Neural cell (in vitro differentiated cells): ENCODE measurements around the gene EDIL3. TPM values are rescaled to one million over a fixed set of nuclear protein-coding genes. Genes with fewer than 3 reads are reported as not detected.

ENCODE experiments used
- H2AFZ ChIP-seq: fragments of 200-600, 300-800 bp; sonication (generic), shearing (Covaris generic); 2 replicates; pipeline ENCODE4 v1.6.0; 2014; ENCODE audit warnings: low read depth, mild to moderate bottlenecking, antibody characterized with exemption, low read length, moderate library complexity
- H3F3A ChIP-seq: fragments of 200-600 bp; shearing (Covaris generic); 2 replicates; pipeline ENCODE4 v1.6.1; 2016; ENCODE audit warnings: mild to moderate bottlenecking, moderate library complexity, mixed read lengths, antibody characterized with exemption, low read length; ENCODE audit not compliant: insufficient read depth, poor library complexity, severe bottlenecking
- H3K27ac ChIP-seq: fragments of 200-600, 300-800 bp; sonication (generic), shearing (Covaris generic); 2 replicates; pipeline ENCODE4 v1.5.1; 2014; ENCODE audit warnings: mild to moderate bottlenecking, low read length, moderate library complexity
- H3K27me3 ChIP-seq: fragments of 300-800, 200-600 bp; sonication (generic), shearing (Covaris generic); 2 replicates; pipeline ENCODE4 v1.6.0; 2014; ENCODE audit warnings: mild to moderate bottlenecking, low read depth, low read length, moderate library complexity; ENCODE audit not compliant: insufficient read depth
- H3K36me3 ChIP-seq: fragments of 300-800, 200-600 bp; sonication (generic), shearing (Covaris generic); 2 replicates; pipeline ENCODE4 v1.5.1; 2014; ENCODE audit warnings: mild to moderate bottlenecking, antibody characterized with exemption, low read length, moderate library complexity; ENCODE audit not compliant: insufficient read depth
- H3K4me2 ChIP-seq: fragments of 300-800, 200-600 bp; sonication (generic), shearing (Covaris generic); 2 replicates; pipeline ENCODE4 v1.6.0; 2014; ENCODE audit warnings: mild to moderate bottlenecking, low read length
- H3K4me3 ChIP-seq: fragments of 300-800, 200-600 bp; sonication (generic), shearing (Covaris generic); 2 replicates; pipeline ENCODE4 v1.5.1; 2014; ENCODE audit warnings: mild to moderate bottlenecking, low read length, moderate library complexity
- H3K79me2 ChIP-seq: fragments of 200-600 bp; shearing (Covaris generic); replicated peaks from 2 replicates; pipeline ENCODE4 v1.6.0; 2014; ENCODE audit warnings: mild to moderate bottlenecking, low read length, moderate library complexity; ENCODE audit not compliant: insufficient read depth
- H3K9ac ChIP-seq: fragments of 300-800, 200-600 bp; sonication (generic), shearing (Covaris generic); 2 replicates; pipeline ENCODE4 v1.6.1; 2016; ENCODE audit warnings: mild to moderate bottlenecking, low read length, mixed read lengths
- H3K9me2 ChIP-seq: fragments of 200-600 bp; shearing (Covaris generic); 2 replicates; pipeline ENCODE4 v1.6.1; 2016; ENCODE audit warnings: mild to moderate bottlenecking, low read length, mixed read lengths; ENCODE audit not compliant: insufficient read depth
- H3K9me3 ChIP-seq: fragments of 200-600, 300-800 bp; sonication (generic), shearing (Covaris generic); 2 replicates; pipeline ENCODE4 v1.6.1; 2016; ENCODE audit warnings: mild to moderate bottlenecking, mixed run types, low read length, moderate library complexity, mixed read lengths
- H4K20me1 ChIP-seq: fragments of 200-600 bp; shearing (Covaris generic); 2 replicates; pipeline ENCODE4 v1.6.1; 2016; ENCODE audit warnings: mild to moderate bottlenecking, mixed run types; ENCODE audit not compliant: insufficient read depth
- CTCF ChIP-seq: fragments of 450-650 bp; IDR thresholded peaks from 2 replicates; pipeline ENCODE4 v1.5.1; 2014; ENCODE audit warnings: antibody characterized with exemption, mild to moderate bottlenecking, moderate library complexity; ENCODE audit not compliant: poor library complexity, severe bottlenecking
- EP300 ChIP-seq: fragments of 450-650 bp; conservative IDR thresholded peaks from 2 replicates; pipeline ENCODE4 v1.6.1; 2014; ENCODE audit warnings: antibody characterized with exemption, mild to moderate bottlenecking, moderate library complexity; ENCODE audit not compliant: poor library complexity, severe bottlenecking
- EZH2 ChIP-seq: fragments of 200-600, 300-800 bp; shearing (Covaris generic), sonication (generic); IDR thresholded peaks from 2 replicates; pipeline ENCODE4 v1.6.1; 2014; ENCODE audit warnings: antibody characterized with exemption, low read length, borderline replicate concordance, mild to moderate bottlenecking; ENCODE audit not compliant: insufficient read depth, poor library complexity, severe bottlenecking
- MXI1 ChIP-seq: fragments of 450-650 bp; conservative IDR thresholded peaks from 2 replicates; pipeline ENCODE4 v1.6.1; 2014; ENCODE audit warnings: antibody characterized with exemption, mild to moderate bottlenecking; ENCODE audit not compliant: poor library complexity, severe bottlenecking
- POLR2AphosphoS5 ChIP-seq: IDR thresholded peaks from 2 replicates; pipeline ENCODE4 v1.6.1; 2012
- RAD21 ChIP-seq: fragments of 450-650 bp; conservative IDR thresholded peaks from 2 replicates; pipeline ENCODE4 v1.6.1; 2014; ENCODE audit warnings: antibody characterized with exemption, mild to moderate bottlenecking, moderate library complexity
- REST ChIP-seq: IDR thresholded peaks from 2 replicates; pipeline ENCODE4 v1.6.1; 2012; ENCODE audit warnings: borderline replicate concordance
- SMC3 ChIP-seq: fragments of 450-650 bp; conservative IDR thresholded peaks from 2 replicates; pipeline ENCODE4 v1.6.1; 2014; ENCODE audit warnings: antibody characterized with exemption, mild to moderate bottlenecking, moderate library complexity; ENCODE audit not compliant: poor library complexity
- TAF1 ChIP-seq: IDR thresholded peaks from 2 replicates; pipeline ENCODE4 v1.6.1; 2012; ENCODE audit warnings: low read depth
- polyA plus RNA-seq: library from polyadenylated mRNA; depleted of rRNA; stranded (reverse); fragments of >200 nt; gene quantifications from 2 replicates; pipeline ENCODE4 v1.2.3, GENCODE V29; 2014

The EDIL3 gene
- polyA plus RNA-seq, 1 donor from 2014 or later: 6.1 TPM

- H3K4me2 ChIP-seq: peak overlapping the region; percentile 54
- no peaks in the 10 kb centered on the region for H3K36me3 ChIP-seq
- peaks cover 3% of the 10 kb centered on the region for H3K79me2 ChIP-seq
- no peaks in the 10 kb centered on the region for H3K9me2 ChIP-seq
- H3K27me3 ChIP-seq: peaks cover 63% of the 10 kb centered on the region
- H3K27ac ChIP-seq: no peak overlapping the region
- no peaks in the 10 kb centered on the region for H4K20me1 ChIP-seq
- no peaks in the 10 kb centered on the region for H3F3A ChIP-seq
- TF ChIP-seq RAD21 (peak; percentile 22), EZH2 (no peak), POLR2AphosphoS5 (peak; percentile 20), SMC3 (no peak)
- peak overlapping the region; percentile 57 for H3K9ac ChIP-seq
- H3K4me3 ChIP-seq: peak overlapping the region; percentile 85
- H3K9me3 ChIP-seq: no peaks in the 10 kb centered on the region
- no peak overlapping the region for H2AFZ ChIP-seq
Observed at GRCh38 chr5:84382363-84383295, 2.1 kb downstream of the EDIL3 start.

- no peaks in the 10 kb centered on the region for H3K9me2 ChIP-seq
- H3K9ac ChIP-seq: peak overlapping the region; percentile 57
- H2AFZ ChIP-seq: no peak overlapping the region
- H3K79me2 ChIP-seq: peaks cover 3% of the 10 kb centered on the region
- no peak overlapping the region for H3K27ac ChIP-seq
- peak overlapping the region; percentile 85 for H3K4me3 ChIP-seq
- H3F3A ChIP-seq: no peaks in the 10 kb centered on the region
- no peaks in the 10 kb centered on the region for H3K9me3 ChIP-seq
- H4K20me1 ChIP-seq: no peaks in the 10 kb centered on the region
- peaks cover 58% of the 10 kb centered on the region for H3K27me3 ChIP-seq
- H3K4me2 ChIP-seq: no peak overlapping the region
- TF ChIP-seq REST (no peak), EP300 (no peak), MXI1 (no peak), SMC3 (no peak), RAD21 (no peak), EZH2 (no peak), CTCF (no peak), TAF1 (no peak), POLR2AphosphoS5 (no peak)
- H3K36me3 ChIP-seq: no peaks in the 10 kb centered on the region
Observed at GRCh38 chr5:84381502-84382362, 2.9 kb downstream of the EDIL3 start.
